HepG2 (cell line): ENCODE measurements around the gene PLLP. TPM values are rescaled to one million over a fixed set of nuclear protein-coding genes. Genes with fewer than 3 reads are reported as not detected.

ENCODE experiments used
- ARID2 ChIP-seq: sonication (generic); formaldehyde crosslinking; IDR thresholded peaks from 2 replicates; pipeline ENCODE4 v1.8.1; 2022; ENCODE audit warnings: mild to moderate bottlenecking, missing genetic modification reagents, borderline replicate concordance
- ATF7 ChIP-seq, 2 experiments: fragments of 450-650 bp in 1 of 2; sonication (generic) in 1 of 2; formaldehyde crosslinking in 1 of 2; IDR thresholded peaks; 2 replicates each; pipeline versions ENCODE4 v1.4.0 to v1.6.1; 2016 to 2020; ENCODE audit warnings: antibody characterized with exemption in 1 of 2, mild to moderate bottlenecking in 1 of 2, missing genetic modification reagents in 1 of 2
- ATF7-NPFF ChIP-seq: sonication (generic); formaldehyde crosslinking; IDR thresholded peaks from 2 replicates; pipeline ENCODE4 v1.8.1; 2023; ENCODE audit warnings: mild to moderate bottlenecking, low read depth, missing genetic modification reagents, moderate library complexity
- CC2D1A ChIP-seq: sonication (generic); formaldehyde crosslinking; IDR thresholded peaks from 2 replicates; pipeline ENCODE4 v1.8.1; 2023; ENCODE audit warnings: mild to moderate bottlenecking, missing genetic modification reagents
- DNMT1 ChIP-seq: sonication (generic); formaldehyde crosslinking; IDR thresholded peaks from 2 replicates; pipeline ENCODE4 v1.5.1; 2020; ENCODE audit warnings: mild to moderate bottlenecking, missing genetic modification reagents
- ETV6 ChIP-seq: sonication (generic); formaldehyde crosslinking; conservative IDR thresholded peaks from 2 replicates; pipeline ENCODE4 v1.4.0; 2020; ENCODE audit warnings: missing genetic modification reagents
- HMG20A ChIP-seq: IDR thresholded peaks from 2 replicates; pipeline ENCODE4 v1.6.1; 2016; ENCODE audit warnings: borderline replicate concordance
- MAFK ChIP-seq, 2 experiments: IDR thresholded peaks in 1 of 2; conservative IDR thresholded peaks in 1 of 2; 2 replicates each; pipeline ENCODE4 v1.6.1; 2011; ENCODE audit warnings: improper control_type of control experiment in 2 of 2, low read length in 2 of 2
- MLXIP ChIP-seq: sonication (generic); formaldehyde crosslinking; IDR thresholded peaks from 2 replicates; pipeline ENCODE4 v1.9.0; 2021; ENCODE audit warnings: missing genetic modification reagents, borderline replicate concordance
- MXI1 ChIP-seq: IDR thresholded peaks from 3 replicates; pipeline ENCODE4 v1.6.1; 2012; ENCODE audit warnings: low read depth, low read length, inconsistent platforms, borderline replicate concordance
- PTBP1 ChIP-seq: fragments of 200-400 bp; formaldehyde crosslinking; IDR thresholded peaks from 2 replicates; pipeline ENCODE4 v1.6.1; 2018; ENCODE audit warnings: low read length, low read depth; ENCODE audit not compliant: poor library complexity, severe bottlenecking
- SIN3A ChIP-seq: IDR thresholded peaks from 2 replicates; pipeline ENCODE4 v1.6.1; 2011; ENCODE audit warnings: low read depth, mild to moderate bottlenecking, control low read depth, low read length, borderline replicate concordance
- SRY ChIP-seq: sonication (generic); formaldehyde crosslinking; IDR thresholded peaks from 2 replicates; pipeline ENCODE4 v1.8.0; 2022; ENCODE audit warnings: mild to moderate bottlenecking, missing genetic modification reagents
- STAG1 ChIP-seq: sonication (generic); formaldehyde crosslinking; IDR thresholded peaks from 2 replicates; pipeline ENCODE4 v1.4.0; 2020; ENCODE audit warnings: missing genetic modification reagents
- ZNF280B ChIP-seq: sonication (generic); formaldehyde crosslinking; IDR thresholded peaks from 2 replicates; pipeline ENCODE4 v1.5.0; 2020; ENCODE audit warnings: missing genetic modification reagents, mild to moderate bottlenecking, borderline replicate concordance
- ZNF737 ChIP-seq: sonication (generic); formaldehyde crosslinking; IDR thresholded peaks from 2 replicates; pipeline ENCODE4 v1.5.0; 2020; ENCODE audit warnings: missing genetic modification reagents, mild to moderate bottlenecking, borderline replicate concordance
- ZSCAN30 ChIP-seq: sonication (generic); formaldehyde crosslinking; IDR thresholded peaks from 2 replicates; pipeline ENCODE4 v1.5.0; 2020; ENCODE audit warnings: mild to moderate bottlenecking, missing genetic modification reagents
- ZSCAN5A ChIP-seq: sonication (generic); formaldehyde crosslinking; IDR thresholded peaks from 2 replicates; pipeline ENCODE4 v1.8.0; 2022; ENCODE audit warnings: mild to moderate bottlenecking, missing genetic modification reagents, borderline replicate concordance
- polyA plus RNA-seq, 8 experiments: library from polyadenylated mRNA; depleted of rRNA in 3 of 8; stranded (reverse) in 7 of 8; unstranded in 1 of 8; fragments of >200 nt; fragmentation: Illumina TruSeq in 4 of 8; extraction: Trizol in 4 of 8; gene quantifications; 2 replicates each; pipeline versions ENCODE4 v1.2.1 to v1.2.3, GENCODE V29; 2011 to 2016; ENCODE audit warnings: low read depth in 4 of 8, missing spikeins in 1 of 8, mixed read lengths in 1 of 8; ENCODE audit not compliant: insufficient read depth in 1 of 8
- total RNA-seq, 5 experiments: library from RNA; depleted of rRNA; stranded (reverse); fragments of >200 nt; fragmentation: Illumina TruSeq; extraction: Trizol; gene quantifications; 2 replicates each; pipeline ENCODE4 v1.2.3, GENCODE V29; 2016; ENCODE audit warnings: low read depth in 1 of 5
- TF ChIP-seq, protein P1 (sequence below): sonication (generic); formaldehyde crosslinking; IDR thresholded peaks from 2 replicates; pipeline ENCODE4 v1.9.0; 2021; ENCODE audit warnings: missing genetic modification reagents, borderline replicate concordance

Gene PLLP
- total and polyA plus RNA-seq, 2 of the 13 experiments (the other 11 are each of a cell fraction or from before 2014, with no cell fraction given), result 60.6 to 127 TPM

DNA sequence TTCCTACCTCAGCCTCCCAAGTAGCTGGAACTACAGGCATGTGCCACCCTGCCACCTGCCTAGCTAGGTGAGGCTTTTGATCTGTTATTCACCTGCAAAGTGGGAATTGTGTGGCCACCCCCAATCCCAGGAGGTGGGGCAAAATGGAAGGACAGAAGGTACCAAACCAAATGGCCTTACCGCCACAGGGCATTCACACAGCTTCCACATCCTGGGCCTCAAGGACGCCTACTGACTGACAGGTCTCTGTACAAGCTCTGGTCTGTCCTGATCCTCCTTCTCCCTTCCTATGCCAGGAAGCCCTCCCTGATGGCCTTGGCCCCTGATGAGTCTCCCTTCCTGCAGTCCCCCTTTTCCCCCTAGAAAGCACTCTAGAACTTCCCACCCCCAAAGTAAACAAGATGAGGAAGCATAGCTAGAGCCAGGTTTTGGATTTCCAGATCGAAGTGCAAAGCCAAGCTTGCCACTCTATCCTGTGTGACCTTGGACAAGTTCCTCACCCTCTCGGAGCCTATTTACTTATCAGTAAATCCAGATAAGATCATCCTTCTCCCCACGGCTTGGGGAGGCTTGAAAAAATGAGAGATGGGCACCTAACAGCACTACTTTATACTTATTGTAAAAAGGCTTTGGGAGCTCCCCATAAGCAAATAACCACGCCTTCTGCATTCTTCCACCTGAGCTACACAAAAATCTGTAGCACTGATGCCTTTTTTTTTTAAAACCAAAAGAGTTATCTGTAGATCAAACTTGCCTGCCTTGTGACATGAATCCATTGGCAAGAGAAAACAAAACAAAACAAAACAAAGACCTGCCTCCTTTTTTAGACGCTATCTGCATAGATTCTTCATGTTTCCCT is 4.5 kb downstream of the PLLP start (continued):
- TF ChIP-seq ETV6 (CRISPR knock-in tag), result peak; percentile 98
- TF ChIP-seq ATF7 (IDR thresholded peaks at IDR 0.05), result no peak
- peak; percentile 76; the same call in 1 of the 2 replicates for TF ChIP-seq ATF7 (CRISPR knock-in tag; IDR thresholded peaks at IDR 0.05)
- no peak for TF ChIP-seq DNMT1
- TF ChIP-seq MAFK (conservative IDR thresholded peaks at IDR 0.05 in 1 of 2, IDR thresholded peaks at IDR 0.05 in 1 of 2; ENCODE audit: low read length in 2 of 2), result peak in 1 of 2 experiments; percentile 34; a peak in 1 of 4 replicates
- no peak for TF ChIP-seq ZNF737 (CRISPR knock-in tag)
- no peak for TF ChIP-seq MLXIP (CRISPR knock-in tag)
- TF ChIP-seq SIN3A, result 0 out of 2 replicates have a peak, but pooled peaks have one; percentile 33
- TF ChIP-seq, protein P1, sequence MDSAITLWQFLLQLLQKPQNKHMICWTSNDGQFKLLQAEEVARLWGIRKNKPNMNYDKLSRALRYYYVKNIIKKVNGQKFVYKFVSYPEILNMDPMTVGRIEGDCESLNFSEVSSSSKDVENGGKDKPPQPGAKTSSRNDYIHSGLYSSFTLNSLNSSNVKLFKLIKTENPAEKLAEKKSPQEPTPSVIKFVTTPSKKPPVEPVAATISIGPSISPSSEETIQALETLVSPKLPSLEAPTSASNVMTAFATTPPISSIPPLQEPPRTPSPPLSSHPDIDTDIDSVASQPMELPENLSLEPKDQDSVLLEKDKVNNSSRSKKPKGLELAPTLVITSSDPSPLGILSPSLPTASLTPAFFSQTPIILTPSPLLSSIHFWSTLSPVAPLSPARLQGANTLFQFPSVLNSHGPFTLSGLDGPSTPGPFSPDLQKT, result no peak
- TF ChIP-seq SRY, result no peak; the same call in 1 of the 2 replicates
- no peak for TF ChIP-seq PTBP1
- no peak for TF ChIP-seq ZSCAN30 (CRISPR knock-in tag)
- peak; percentile 51; the same call in 1 of the 3 replicates for TF ChIP-seq MXI1
- no peak for TF ChIP-seq ARID2
- TF ChIP-seq ATF7-NPFF (CRISPR knock-in tag), result peak; percentile 61; the same call in 1 of the 2 replicates
- TF ChIP-seq HMG20A (CRISPR knock-in tag), result peak; percentile 92; the same call in 1 of the 2 replicates
- TF ChIP-seq ZSCAN5A (CRISPR knock-in tag), result no peak
- peak; percentile 38; the same call in 1 of the 2 replicates for TF ChIP-seq ZNF280B
- TF ChIP-seq STAG1 (CRISPR knock-in tag), result no peak; the same call in 1 of the 2 replicates
- TF ChIP-seq CC2D1A (CRISPR knock-in tag), result no peak
